GM18505 (cell line): Measurements from ENCODE around the gene HK2.
A peak's percentile ranks its signal among the peaks of the same experiment; 100 is the strongest.

Experiments
- ATAC-seq: cut with Tn5 transposase; IDR thresholded peaks from one replicate; pipeline ENCODE4 v1.9.1; 2021; ENCODE audit not compliant: unreplicated experiment
- POLR2A ChIP-seq: IDR thresholded peaks from 4 replicates; pipeline ENCODE4 v1.6.1; 2011; ENCODE audit warnings: borderline replicate concordance; ENCODE audit not compliant: insufficient read depth, insufficient read length; ENCODE audit errors: extremely low read depth

HK2 gene

DNA sequence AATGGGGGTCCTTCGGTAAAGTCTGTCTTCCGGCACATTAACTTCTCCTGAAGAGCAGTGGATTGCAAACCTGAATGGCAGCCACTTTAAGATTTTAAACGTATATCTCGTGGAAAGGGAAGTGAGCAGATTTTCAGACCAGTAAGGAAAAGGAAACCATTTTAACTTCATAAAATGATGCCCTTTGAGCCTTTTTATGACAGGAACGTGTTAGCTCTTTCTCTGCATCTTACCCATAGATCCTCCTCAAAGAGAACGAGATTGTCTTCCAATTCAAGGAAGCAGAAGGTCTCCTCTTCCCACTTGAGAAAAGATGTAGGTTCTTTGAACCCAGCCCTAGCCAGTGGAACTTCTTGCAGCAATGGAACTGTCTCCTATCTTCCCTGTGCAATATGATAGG is 35.6 kb downstream of the HK2 start:
- no peak for ATAC-seq
- TF ChIP-seq POLR2A = no peak

DNA sequence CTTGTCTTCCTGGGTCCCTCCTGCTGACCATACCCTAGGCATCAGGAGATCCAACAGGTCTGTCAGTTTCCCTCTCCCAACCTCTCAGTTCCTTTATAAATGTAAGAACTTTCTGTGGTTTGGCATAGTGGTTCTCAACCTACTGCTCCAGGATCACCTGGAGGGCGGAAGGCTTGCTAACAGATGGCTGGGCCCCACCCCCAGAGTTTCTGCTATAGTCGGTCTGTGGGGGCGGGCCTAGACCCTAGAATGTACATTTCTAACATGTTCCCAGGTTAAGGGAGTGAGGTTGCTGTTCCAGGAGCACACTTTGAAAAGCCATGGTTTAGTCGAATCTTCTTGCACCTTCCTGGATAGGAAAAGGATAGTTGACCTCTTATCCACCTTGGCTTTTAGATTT is 37.0 kb downstream of the HK2 start:
- TF ChIP-seq POLR2A = no peak
- no peak for ATAC-seq

DNA sequence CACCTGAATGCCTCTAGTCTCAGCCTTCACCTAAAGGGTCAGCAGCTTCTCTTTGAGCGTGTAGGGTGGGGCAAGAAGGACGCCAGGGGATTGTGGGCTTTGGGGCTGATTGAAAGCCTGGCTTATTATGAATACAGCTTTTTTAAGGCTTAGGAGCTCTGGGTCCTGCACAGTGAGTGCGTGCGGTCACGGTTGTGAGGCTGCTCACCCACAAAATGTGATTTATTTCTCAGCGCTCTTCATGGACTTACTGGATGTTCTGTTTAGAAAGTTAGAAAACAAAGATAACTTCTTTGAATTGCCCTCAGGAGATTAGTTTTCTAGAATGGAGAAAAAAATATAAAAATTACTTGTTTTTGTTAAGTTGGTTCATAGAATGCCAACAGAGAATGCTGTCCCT is 37.5 kb downstream of the HK2 start:
- TF ChIP-seq POLR2A = no peak
- ATAC-seq = no peak

DNA sequence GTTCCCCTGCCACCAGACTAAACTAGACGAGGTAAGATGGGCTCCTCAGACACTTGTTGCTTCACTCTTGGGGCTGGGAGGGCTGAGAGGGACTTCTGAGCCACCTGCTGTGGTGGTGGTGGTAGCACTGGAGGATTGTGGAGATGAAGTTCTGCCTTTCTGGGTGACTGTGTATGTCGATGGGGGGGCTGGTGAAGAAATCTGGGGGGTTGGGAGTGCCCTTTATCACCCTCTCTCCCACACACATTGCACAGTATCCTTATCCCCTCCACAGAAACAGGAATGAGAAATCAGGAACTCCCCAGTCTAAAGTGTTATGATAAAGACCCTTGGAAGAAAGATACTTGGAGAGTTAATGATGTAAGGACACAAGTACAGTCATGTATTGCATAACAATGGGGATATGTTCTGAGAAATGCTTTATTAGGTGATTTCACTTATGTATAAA is 38.5 kb downstream of the HK2 start:
- no peak for ATAC-seq
- no peak for TF ChIP-seq POLR2A

DNA sequence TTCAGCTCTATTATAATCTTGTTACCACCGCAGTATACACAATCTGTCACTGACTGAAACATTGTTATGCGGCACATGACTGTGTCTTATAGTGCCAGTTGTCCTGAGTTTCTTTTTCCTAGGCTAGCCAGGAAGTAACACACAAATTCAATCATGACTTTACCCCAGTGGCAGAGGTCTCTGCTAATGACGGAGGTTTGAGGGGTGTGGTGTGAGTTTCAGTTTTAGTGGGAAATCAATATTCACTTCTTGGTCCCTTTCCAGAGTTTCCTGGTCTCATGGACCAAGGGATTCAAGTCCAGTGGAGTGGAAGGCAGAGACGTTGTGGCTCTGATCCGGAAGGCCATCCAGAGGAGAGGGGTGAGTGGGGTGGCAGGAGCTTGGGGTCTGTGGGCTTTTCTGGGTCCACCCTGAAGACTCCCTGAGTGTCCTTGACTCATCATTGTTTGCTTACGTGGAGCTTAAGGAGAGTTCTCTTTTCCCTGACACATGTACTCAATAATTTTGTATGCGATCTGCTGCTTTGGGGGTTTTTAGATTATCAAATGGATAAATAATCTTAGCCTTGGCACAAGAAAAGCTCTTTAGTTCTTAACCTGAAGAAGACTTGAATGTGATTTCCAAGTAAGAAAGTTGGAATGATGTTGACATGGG is 39.2 kb downstream of the HK2 start:
- no peak for TF ChIP-seq POLR2A
- no peak for ATAC-seq

DNA sequence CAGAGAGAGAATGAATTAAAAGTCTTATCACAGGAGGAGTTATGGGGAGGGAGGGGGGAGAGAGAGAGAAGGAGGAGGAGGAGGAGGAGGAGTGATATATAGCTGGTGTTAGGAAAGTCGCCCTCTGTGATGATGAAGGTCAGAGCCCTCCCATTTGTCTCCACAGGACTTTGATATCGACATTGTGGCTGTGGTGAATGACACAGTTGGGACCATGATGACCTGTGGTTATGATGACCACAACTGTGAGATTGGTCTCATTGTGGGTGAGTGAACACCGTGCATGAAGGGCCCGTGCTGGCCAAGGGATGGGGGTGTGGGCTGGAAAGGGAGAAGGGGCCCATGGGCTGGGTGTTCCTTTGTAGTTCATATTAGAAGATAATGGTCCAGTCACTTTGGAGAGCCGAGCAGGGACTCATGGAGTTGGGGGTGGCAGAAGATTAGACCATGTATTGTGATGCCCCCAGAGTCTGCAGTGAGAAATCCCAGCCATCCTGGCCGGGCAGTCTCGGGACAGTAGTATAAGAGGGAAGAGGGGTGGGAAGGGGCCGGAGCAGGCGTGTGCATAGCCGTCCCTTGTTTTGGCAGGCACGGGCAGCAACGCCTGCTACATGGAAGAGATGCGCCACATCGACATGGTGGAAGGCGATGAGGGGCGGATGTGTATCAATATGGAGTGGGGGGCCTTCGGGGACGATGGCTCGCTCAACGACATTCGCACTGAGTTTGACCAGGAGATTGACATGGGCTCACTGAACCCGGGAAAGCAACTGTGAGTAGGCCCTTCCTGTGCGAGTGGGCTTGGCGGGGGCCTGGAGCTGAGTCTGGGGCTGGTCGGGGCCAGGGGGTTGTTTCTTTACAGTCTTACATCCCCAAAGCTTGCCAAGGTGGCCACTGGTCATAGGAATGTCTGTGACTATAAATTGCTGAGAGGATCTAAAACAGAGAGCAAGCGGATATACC is 40.0 kb downstream of the HK2 start:
- TF ChIP-seq POLR2A = no peak
- no peak for ATAC-seq

DNA sequence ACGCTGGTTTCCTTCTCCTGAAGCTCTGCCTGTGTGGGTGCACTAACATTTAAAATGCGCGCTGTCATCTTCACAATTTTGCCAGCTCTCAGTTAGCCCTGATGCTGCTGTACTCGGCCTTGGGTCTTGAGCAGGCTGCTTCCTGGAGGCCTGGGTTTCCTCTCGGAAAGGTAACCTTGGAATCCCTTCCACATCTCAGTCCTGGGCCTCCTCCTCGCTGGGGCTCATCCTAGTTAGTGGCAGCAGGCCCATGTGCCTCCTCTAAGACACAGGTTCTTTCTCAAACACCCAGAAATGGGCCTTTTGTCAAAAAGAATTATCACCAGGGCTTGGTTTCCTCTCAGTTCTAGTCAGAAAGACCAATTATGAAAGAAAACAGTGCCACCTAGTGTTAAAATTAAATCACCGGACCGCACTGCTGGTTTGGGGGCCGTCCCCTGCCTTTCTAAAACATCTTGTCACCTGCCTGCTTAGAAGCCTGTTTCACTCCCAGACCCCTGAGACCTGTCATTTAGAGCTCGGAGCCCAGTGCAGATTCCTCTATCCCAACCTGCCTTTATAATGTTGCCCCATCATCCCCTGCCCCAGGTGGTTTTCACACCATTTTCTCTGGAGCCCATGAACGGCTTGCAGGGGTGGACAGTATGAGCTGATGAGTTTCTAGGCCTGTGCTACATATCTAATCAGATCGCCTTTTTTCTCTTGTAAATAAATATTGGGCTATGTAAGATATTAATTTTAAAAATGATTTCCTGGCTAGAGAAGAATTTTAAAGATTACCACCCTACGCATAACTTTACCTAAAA is 42.4 kb downstream of the HK2 start:
- ATAC-seq = peak; percentile 65
- no peak for TF ChIP-seq POLR2A

DNA sequence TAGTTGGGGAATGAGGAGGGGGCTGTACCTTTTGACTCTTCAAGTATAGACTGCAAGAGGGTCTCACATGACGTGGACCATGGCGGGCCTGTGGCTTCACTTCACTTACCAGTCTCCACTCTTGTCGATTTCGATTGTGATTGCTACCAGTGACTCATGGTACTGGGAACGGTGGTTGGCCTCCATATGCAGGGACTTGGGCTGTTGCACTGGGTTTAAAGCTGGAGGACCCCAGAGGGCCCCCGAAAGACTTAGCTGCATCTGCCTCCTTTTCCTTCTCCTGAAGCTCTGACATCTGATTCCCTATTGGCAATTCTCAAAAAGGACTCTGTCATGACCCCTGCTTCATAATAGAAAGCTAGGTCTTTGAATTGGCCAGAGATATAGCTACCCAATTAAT is 43.4 kb downstream of the HK2 start:
- no peak for TF ChIP-seq POLR2A
- ATAC-seq = no peak

DNA sequence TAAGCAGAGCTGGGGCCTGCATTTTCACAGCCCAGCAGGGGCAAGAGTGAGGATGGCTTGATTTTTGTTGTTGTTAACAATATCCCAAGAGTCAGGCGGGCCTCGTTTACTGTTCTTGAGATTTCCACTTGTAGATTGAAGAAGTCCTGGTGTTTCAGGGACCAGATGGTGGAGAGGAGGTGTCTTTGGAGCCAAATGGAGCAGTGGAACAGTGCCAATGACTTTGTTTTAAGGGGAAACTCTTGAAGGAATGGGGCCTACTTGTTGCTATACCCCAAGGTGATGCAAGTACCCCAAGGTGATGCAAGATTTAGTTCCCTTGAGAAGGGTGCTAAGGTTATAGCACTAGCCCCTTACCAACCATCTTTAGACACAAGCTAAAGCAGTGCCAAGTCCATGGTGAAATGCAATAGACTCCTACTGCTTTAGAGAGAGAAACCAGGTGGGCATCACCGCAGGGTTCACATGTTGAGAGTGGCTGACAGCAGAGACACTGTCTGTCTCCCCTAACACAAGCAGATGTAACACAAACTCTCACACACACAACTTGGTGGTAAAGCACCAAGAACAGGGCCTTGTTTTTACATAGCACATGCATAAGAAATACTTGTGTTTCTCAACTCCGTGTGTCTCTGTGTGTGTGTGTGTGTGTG is 44.0 kb downstream of the HK2 start:
- ATAC-seq = no peak
- TF ChIP-seq POLR2A = no peak

DNA sequence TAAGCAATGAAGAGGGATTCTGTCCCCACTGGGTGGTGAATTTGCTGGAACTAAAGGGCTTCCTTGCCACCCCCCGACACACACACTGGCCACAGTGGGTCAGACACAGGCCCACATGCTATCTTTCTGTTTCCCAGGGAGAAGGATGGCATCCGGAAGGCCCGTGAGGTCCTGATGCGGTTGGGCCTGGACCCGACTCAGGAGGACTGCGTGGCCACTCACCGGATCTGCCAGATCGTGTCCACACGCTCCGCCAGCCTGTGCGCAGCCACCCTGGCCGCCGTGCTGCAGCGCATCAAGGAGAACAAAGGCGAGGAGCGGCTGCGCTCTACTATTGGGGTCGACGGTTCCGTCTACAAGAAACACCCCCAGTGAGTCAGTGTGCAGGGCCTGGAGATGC is 44.6 kb downstream of the HK2 start:
- no peak for TF ChIP-seq POLR2A

DNA sequence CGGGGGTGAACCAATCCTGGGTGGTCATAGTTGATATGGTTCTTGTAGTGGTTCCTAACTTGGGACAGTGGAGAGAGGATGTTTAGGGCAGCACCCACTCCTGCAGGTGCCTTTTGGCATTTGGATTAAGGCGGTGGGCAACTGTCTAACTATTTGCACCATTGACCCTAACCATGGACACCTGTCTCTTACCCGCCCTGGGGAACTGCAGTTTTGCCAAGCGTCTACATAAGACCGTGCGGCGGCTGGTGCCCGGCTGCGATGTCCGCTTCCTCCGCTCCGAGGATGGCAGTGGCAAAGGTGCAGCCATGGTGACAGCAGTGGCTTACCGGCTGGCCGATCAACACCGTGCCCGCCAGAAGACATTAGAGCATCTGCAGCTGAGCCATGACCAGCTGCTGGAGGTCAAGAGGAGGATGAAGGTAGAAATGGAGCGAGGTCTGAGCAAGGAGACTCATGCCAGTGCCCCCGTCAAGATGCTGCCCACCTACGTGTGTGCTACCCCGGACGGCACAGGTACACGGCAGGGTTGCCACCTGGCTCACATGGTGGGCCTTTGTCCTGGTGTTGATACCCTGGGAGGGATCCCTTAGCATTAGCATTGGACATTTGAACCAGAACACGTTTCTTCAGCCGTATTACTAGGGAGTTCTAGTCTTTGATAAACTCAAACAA is 46.3 kb downstream of the HK2 start:
- no peak for TF ChIP-seq POLR2A
- ATAC-seq = no peak

More for the DNA sequence above, 44.6 kb downstream of the HK2 start:
- no peak for ATAC-seq

DNA sequence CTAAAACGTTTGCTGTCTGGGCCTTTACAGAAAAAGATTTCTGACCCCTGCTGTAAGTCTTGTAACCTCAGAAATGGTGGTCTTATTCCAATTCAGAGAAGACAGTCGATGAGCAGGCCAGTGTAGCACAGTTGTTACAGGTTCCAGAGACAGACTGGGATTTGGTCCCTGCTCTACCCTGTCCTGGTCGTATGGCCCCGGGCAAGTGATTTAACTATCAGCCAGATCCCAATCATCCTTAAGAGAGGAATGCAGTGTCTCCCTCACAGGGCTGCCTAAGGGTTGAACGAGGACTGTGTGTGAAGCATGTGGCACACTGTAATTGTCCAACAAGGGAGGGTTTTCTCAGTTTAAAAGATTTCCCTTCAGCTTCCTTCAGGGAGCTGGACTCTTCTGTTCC is 47.2 kb downstream of the HK2 start:
- no peak for ATAC-seq
- TF ChIP-seq POLR2A = no peak
